H1 (cell line): Measurements from ENCODE around the gene LCN2. TPM values are rescaled to one million over a fixed set of nuclear protein-coding genes. Genes with fewer than 3 reads are reported as not detected.

ENCODE experiments used
- ATF2 ChIP-seq: IDR thresholded peaks from 2 replicates; pipeline ENCODE4 v1.6.1; 2012; ENCODE audit warnings: low read length, inconsistent platforms
- BACH1 ChIP-seq: IDR thresholded peaks from 2 replicates; pipeline ENCODE4 v1.6.1; 2012; ENCODE audit warnings: low read length, improper control_type of control experiment
- CTBP2 ChIP-seq: IDR thresholded peaks from 2 replicates; pipeline ENCODE4 v1.7.0; 2011; ENCODE audit warnings: borderline replicate concordance, mild to moderate bottlenecking, moderate library complexity, mixed read lengths, low read length; ENCODE audit not compliant: insufficient read depth, insufficient read length
- YY1 ChIP-seq: IDR thresholded peaks from 2 replicates; pipeline ENCODE4 v1.6.1; 2011; ENCODE audit warnings: low read depth, mild to moderate bottlenecking, low read length
- polyA plus RNA-seq, 7 experiments: library from polyadenylated mRNA; depleted of rRNA in 3 of 7; stranded (reverse) in 5 of 7; unstranded in 2 of 7; fragments of >200 nt in 5 of 7; fragments of 200-250 nt in 2 of 7; gene quantifications; 1 replicate in 5 of 7; 2 replicates in 1 of 7; 4 replicates in 1 of 7; pipeline versions ENCODE4 v1.2.1 to v1.2.3, GENCODE V29; 2011 to 2013; ENCODE audit warnings: missing spikeins in 2 of 7, mixed read lengths in 2 of 7
- total RNA-seq: library from RNA; stranded (reverse); fragmentation: NEBNext Ultra II Directional; extraction: Animal tissue kit (Norgen Biotek cat#: 25700); gene quantifications from 2 replicates; pipeline ENCODE4 v1.2.1, GENCODE V29; 2021

The LCN2 gene
- total and polyA plus RNA-seq, 2 of the 8 experiments (the other 6 are each of a cell fraction or from before 2014, with no cell fraction given) = 1.1 to 1.6 TPM

DNA sequence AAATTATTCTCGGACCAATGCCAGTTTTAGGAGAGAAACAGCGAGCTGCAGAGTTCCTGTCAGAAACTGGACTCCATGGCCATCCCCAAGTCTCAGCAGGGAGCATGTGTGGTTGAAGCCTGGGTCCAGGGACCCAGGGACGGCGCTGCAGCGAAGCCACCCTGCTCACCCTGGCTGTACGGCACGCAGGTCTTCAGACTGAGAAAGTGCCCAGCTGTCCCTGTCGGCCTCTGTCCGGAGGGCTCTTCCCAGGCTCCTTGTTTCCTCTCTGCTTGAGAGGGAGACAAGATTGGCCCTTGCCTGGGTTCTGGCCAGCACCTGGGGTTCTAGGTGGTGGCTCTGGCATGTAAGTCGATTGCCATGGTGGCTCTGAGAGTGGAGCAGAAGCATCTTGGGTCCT is 48.7 kb upstream of the LCN2 start (continued):
- TF ChIP-seq CTBP2 (no peak), YY1 (no peak), ATF2 (no peak), BACH1 (no peak)
